Gastroesophageal sphincter (tissue), 4 donors: ENCODE measurements around the gene USP5. TPM values are rescaled to one million over a fixed set of nuclear protein-coding genes. Genes with fewer than 3 reads are reported as not detected.
"Not testable (repeated sequence)": the region's sequence is repeated elsewhere in the genome, so short reads cannot be mapped to it uniquely, and the experiment has no call there.

ENCODE experiments used
- ATAC-seq: fragments of 150-250 bp; one replicate; pipeline ENCODE4 v1.9.1; 2016; ENCODE audit warnings: mild to moderate bottlenecking, moderate library complexity
- H3K27ac ChIP-seq, 4 donors: fragments of 200-600 bp; sonication (generic) in 3 of 4; 1 replicate in 3 of 4; 2 replicates in 1 of 4; pipeline ENCODE4 v1.5.1; 2016 to 2019
- H3K27me3 ChIP-seq: fragments of 200-600 bp; sonication (generic); one replicate; pipeline ENCODE4 v1.5.1; 2019
- H3K36me3 ChIP-seq, 2 donors: fragments of 200-600 bp; sonication (generic); one replicate each; pipeline ENCODE4 v1.5.1; 2019; ENCODE audit warnings: control low read depth in 1 of 2
- H3K4me1 ChIP-seq, 3 donors: fragments of 200-600 bp; sonication (generic); 1 replicate in 2 of 3; 2 replicates in 1 of 3; pipeline ENCODE4 v1.5.1; 2016 to 2019; ENCODE audit warnings: control low read depth in 2 of 3
- H3K4me3 ChIP-seq, 2 donors: fragments of 200-600 bp; sonication (generic); one replicate each; pipeline ENCODE4 v1.5.1; 2019; ENCODE audit warnings: mild to moderate bottlenecking in 1 of 2, moderate library complexity in 1 of 2
- H3K9me3 ChIP-seq, 3 donors: fragments of 200-600 bp; sonication (generic); one replicate each; pipeline ENCODE4 v1.5.1; 2017 to 2019; ENCODE audit warnings: control low read depth in 2 of 3
- CTCF ChIP-seq, 4 experiments: fragments of 200-600 bp in 2 of 4; fragments of 450-650 bp in 2 of 4; sonication (generic) in 1 of 4; IDR thresholded peaks; one replicate each; pipeline ENCODE4 v1.5.1; 2017 to 2019; ENCODE audit warnings: antibody characterized with exemption in 4 of 4, mild to moderate bottlenecking in 2 of 4, moderate library complexity in 2 of 4
- EP300 ChIP-seq: sonication (generic); formaldehyde crosslinking; IDR thresholded peaks from one replicate; pipeline ENCODE4 v1.6.1; 2017; ENCODE audit warnings: antibody characterized with exemption, mild to moderate bottlenecking
- POLR2A ChIP-seq, 2 donors: fragments of 450-650 bp; IDR thresholded peaks; one replicate each; pipeline ENCODE4 v1.6.1; 2017; ENCODE audit warnings: antibody characterized with exemption in 2 of 2, mild to moderate bottlenecking in 2 of 2, moderate library complexity in 1 of 2
- POLR2AphosphoS5 ChIP-seq: sonication (generic); formaldehyde crosslinking; IDR thresholded peaks from one replicate; pipeline ENCODE4 v1.6.1; 2017; ENCODE audit warnings: antibody characterized with exemption
- WGBS, 2 donors: methylation state at CpG; one replicate each; pipeline ENCODE4 v1.1.5; 2018; ENCODE audit warnings: low coverage in 1 of 2; 5-methylcytosine and 5-hydroxymethylcytosine counted together
- total RNA-seq, 4 donors: library from RNA; depleted of rRNA; stranded (reverse); fragments of >200 nt; gene quantifications; one replicate each; pipeline ENCODE4 v1.1.0, GENCODE V29; 2016

The USP5 gene
- total RNA-seq, 4 donors from 2014 or later: 43.4 to 70.9 (median 65.0) TPM

GRCh38 chr12:6863586-6864321 lies 11.8 kb downstream of the USP5 start:
- no peak for ATAC-seq
- peaks cover 0 to 77% of the 10 kb centered on the region in 2 donors for H3K36me3 ChIP-seq
- TF ChIP-seq CTCF (IDR thresholded peaks at IDR 0.05) (no peak), POLR2AphosphoS5 (no peak), POLR2A (IDR thresholded peaks at IDR 0.05) (no peak), EP300 (no peak)
- H3K4me3 ChIP-seq: no peak overlapping the region
- H3K27ac ChIP-seq: no peak overlapping the region
- H3K4me1 ChIP-seq: peaks cover 0 to 17% (median 10%) of the 10 kb centered on the region in 3 donors
- H3K27me3 ChIP-seq: no peaks in the 10 kb centered on the region
- H3K9me3 ChIP-seq: no peaks in the 10 kb centered on the region
- WGBS, 2 donors: 70% methylated on average over 3 of the region's 16 CpGs; no CpG with 5 or more reads in 1 of the 2 donors

DNA sequence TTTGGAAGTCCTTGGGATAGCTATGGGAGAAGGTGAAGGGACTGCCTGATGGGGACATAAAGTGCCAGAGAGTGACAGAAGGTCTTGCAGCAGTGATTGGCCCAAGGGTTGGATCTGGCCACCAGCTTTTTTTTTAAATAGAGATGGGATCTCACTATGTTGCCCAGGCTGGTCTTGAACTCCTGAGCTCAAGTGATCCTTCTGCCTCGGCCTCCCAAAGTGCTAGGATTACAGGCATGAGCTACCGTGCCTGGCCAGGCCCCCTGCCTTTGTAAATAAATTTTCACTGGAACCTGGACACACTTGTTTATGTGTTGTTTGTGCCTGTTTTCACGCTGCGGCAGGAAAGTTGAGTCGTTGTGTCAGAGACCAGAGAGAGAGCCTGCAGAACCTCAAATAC lies 13.4 kb downstream of the USP5 start:
- Histone ChIP-seq H3K4me1 (peaks cover 0 to 33% (median 23%) of the 10 kb centered on the region in 3 donors), H3K36me3 (peaks cover 0 to 77% of the 10 kb centered on the region in 2 donors)
- H3K27me3 ChIP-seq, H3K27ac ChIP-seq, H3K4me3 ChIP-seq, H3K9me3 ChIP-seq, ATAC-seq: not testable (repeated sequence)
- 92 to 96% methylated on average over 3 to 5 of the region's 5 CpGs for WGBS, 2 donors

DNA sequence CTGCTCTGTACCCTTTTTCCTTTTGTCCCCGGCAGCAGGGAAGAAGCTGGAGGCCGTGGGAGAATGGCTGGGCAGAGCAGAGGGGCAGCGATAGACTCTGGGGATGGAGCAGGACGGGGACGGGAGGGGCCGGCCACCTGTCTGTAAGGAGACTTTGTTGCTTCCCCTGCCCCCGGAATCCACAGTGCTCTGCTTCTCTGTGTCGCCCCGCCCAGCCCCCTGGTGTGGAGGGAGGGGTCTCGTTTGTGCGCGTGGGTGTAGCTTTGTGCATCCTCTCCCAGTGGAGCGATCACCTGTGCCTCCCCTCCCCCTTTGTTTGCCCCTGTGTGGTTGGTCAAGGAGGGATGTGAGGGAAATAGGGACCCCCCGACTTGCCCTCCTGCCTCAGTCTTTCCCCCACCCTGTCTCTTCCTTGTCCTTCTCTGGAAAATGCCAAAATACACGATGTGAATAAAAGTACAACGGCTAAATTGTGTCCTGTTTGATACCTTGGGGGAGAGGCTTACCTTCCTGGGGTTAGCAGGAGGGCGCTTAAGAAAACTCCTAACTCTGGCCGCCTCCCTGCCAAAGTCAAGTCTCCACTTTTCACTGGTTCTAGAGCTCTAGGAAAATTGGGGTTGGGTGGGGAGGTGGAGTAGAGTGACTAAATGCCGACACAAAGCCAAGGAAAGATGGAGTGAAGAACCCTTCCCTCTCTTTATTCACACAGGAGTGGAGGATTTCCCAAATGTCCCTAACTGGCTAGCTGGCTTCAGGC lies 14.4 kb downstream of the USP5 start:
- no peak for TF ChIP-seq POLR2AphosphoS5
- no peak for TF ChIP-seq POLR2A (IDR thresholded peaks at IDR 0.05)
- no peak for TF ChIP-seq CTCF (IDR thresholded peaks at IDR 0.05)
- TF ChIP-seq EP300: no peak
- Histone ChIP-seq H3K9me3 (no peaks in the 10 kb centered on the region), H3K27ac (peak overlapping the region; percentile 86 to 99 (median 98)), H3K4me1 (peaks cover 0 to 43% (median 27%) of the 10 kb centered on the region in 3 donors), H3K27me3 (no peaks in the 10 kb centered on the region), H3K36me3 (peaks cover 0 to 77% of the 10 kb centered on the region in 2 donors), H3K4me3 (peak overlapping the region; percentile 64 to 99)
- WGBS, 2 donors: 55 to 56% methylated on average over 5 of the region's 19 CpGs
- ATAC-seq: no peak

- peaks cover 0 to 73% of the 10 kb centered on the region in 2 donors for H3K36me3 ChIP-seq
- peak; percentile 28 for ATAC-seq
Observed at GRCh38 chr12:6866920-6867412, 15.0 kb downstream of the USP5 start.

More at GRCh38 chr12:6866920-6867412, 15.0 kb downstream of the USP5 start:
- WGBS, 2 donors: 0% methylated on average over 1 of the region's 33 CpGs; no CpG with 5 or more reads in 1 of the 2 donors
- Histone ChIP-seq H3K4me3 (peak overlapping the region; percentile 64 to 99), H3K27me3 (no peaks in the 10 kb centered on the region), H3K4me1 (peaks cover 0 to 49% (median 33%) of the 10 kb centered on the region in 3 donors), H3K9me3 (no peaks in the 10 kb centered on the region), H3K27ac (peak overlapping the region; percentile 86 to 99 (median 98))
- no peak for TF ChIP-seq EP300
- peak in 1 of 4 experiments; percentile 12 for TF ChIP-seq CTCF (IDR thresholded peaks at IDR 0.05)
- no peak for TF ChIP-seq POLR2AphosphoS5
- no peak for TF ChIP-seq POLR2A (IDR thresholded peaks at IDR 0.05)
